Mesenchymal stem cell (in vitro differentiated cells and primary cell): Measurements from ENCODE around the gene STKLD1. TPM values are rescaled to one million over a fixed set of nuclear protein-coding genes. Genes with fewer than 3 reads are reported as not detected.

Experiments used
- small RNA-seq: library from polyadenylated mRNA; stranded (forward); fragments of <200 nt; extraction: miRNeasy Mini kit (QIAGEN cat#:217004); gene quantifications from one replicate; pipeline ENCODE3, GENCODE V24; 2013; ENCODE audit warnings: low read depth

STKLD1 gene

Small RNA genes within 50 kb of the gene (small RNA-seq; reads per million reads assigned to genes)
- gene RF00019 (not detected), gene SNORD24 (not detected), gene SNORD36A (not detected), gene SNORD36B (not detected), gene SNORD36C (not detected)
